DMS 273 treated with DMSO at 0.1 percent for 48 hours (cell line): Measurements from ENCODE around the gene CAPZA1.
A peak's percentile ranks its signal among the peaks of the same experiment; 100 is the strongest.

ENCODE experiments used
- DNase-seq: peaks from one replicate; lab custom pipeline; 2025; lab: John Stamatoyannopoulos, UW

CAPZA1 gene

GRCh38 chr1:112676543-112676942 lies 56.9 kb downstream of the CAPZA1 start:
- no peak for DNase-seq

- DNase-seq = no peak
Observed at GRCh38 chr1:112677501-112677900, 57.9 kb downstream of the CAPZA1 start.

GRCh38 chr1:112678605-112679004 lies 59.0 kb downstream of the CAPZA1 start:
- no peak for DNase-seq

- DNase-seq = no peak
Observed at GRCh38 chr1:112685913-112686312, 66.3 kb downstream of the CAPZA1 start.

- DNase-seq = no peak
Observed at GRCh38 chr1:112686417-112686816, 66.8 kb downstream of the CAPZA1 start.

GRCh38 chr1:112686835-112687234 lies 67.2 kb downstream of the CAPZA1 start:
- DNase-seq = no peak

GRCh38 chr1:112687361-112687760 lies 67.7 kb downstream of the CAPZA1 start:
- DNase-seq = no peak

GRCh38 chr1:112687785-112688496 lies 68.3 kb downstream of the CAPZA1 start:
- no peak for DNase-seq

- DNase-seq = no peak
Observed at GRCh38 chr1:112688781-112689193, 69.2 kb downstream of the CAPZA1 start.

GRCh38 chr1:112689196-112689841 lies 69.7 kb downstream of the CAPZA1 start:
- no peak for DNase-seq

GRCh38 chr1:112689842-112690237 lies 70.2 kb downstream of the CAPZA1 start:
- DNase-seq = no peak

- no peak for DNase-seq
Observed at GRCh38 chr1:112692681-112693080, 73.0 kb downstream of the CAPZA1 start.

GRCh38 chr1:112693821-112694220 lies 74.2 kb downstream of the CAPZA1 start:
- DNase-seq = no peak

- DNase-seq = no peak
Observed at GRCh38 chr1:112694363-112694929, 74.8 kb downstream of the CAPZA1 start.

GRCh38 chr1:112695276-112695675 lies 75.6 kb downstream of the CAPZA1 start:
- no peak for DNase-seq

GRCh38 chr1:112696578-112697314 lies 77.1 kb downstream of the CAPZA1 start:
- no peak for DNase-seq

- no peak for DNase-seq
Observed at GRCh38 chr1:112697781-112698201, 78.2 kb downstream of the CAPZA1 start.

- DNase-seq = no peak
Observed at GRCh38 chr1:112698366-112699310, 79.0 kb downstream of the CAPZA1 start.

- DNase-seq = no peak
Observed at GRCh38 chr1:112699425-112700144, 80.0 kb downstream of the CAPZA1 start.

- peak; percentile 65 for DNase-seq
Observed at GRCh38 chr1:112700290-112701226, 80.9 kb downstream of the CAPZA1 start.
